NCI-H2107 treated with DMSO at 0.1 percent for 48 hours (cell line): ENCODE measurements around the gene CELF4.

ENCODE experiments used
- DNase-seq: peaks from one replicate; lab custom pipeline; 2025; ENCODE audit not compliant: unreplicated experiment; lab: John Stamatoyannopoulos, UW

CELF4 gene

GRCh38 chr18:37422596-37422995 lies 143.0 kb downstream of the CELF4 start:
- no peak for DNase-seq

- no peak for DNase-seq
Observed at GRCh38 chr18:37422116-37422515, 143.5 kb downstream of the CELF4 start.

GRCh38 chr18:37421341-37422077 lies 144.1 kb downstream of the CELF4 start:
- DNase-seq = no peak

GRCh38 chr18:37420315-37420880 lies 145.2 kb downstream of the CELF4 start:
- no peak for DNase-seq

GRCh38 chr18:37419866-37420265 lies 145.7 kb downstream of the CELF4 start:
- DNase-seq = no peak

GRCh38 chr18:37419315-37419714 lies 146.3 kb downstream of the CELF4 start:
- DNase-seq = no peak

GRCh38 chr18:37414816-37415215 lies 150.8 kb downstream of the CELF4 start:
- DNase-seq = no peak

- no peak for DNase-seq
Observed at GRCh38 chr18:37412829-37413228, 152.8 kb downstream of the CELF4 start.

GRCh38 chr18:37412333-37412732 lies 153.3 kb downstream of the CELF4 start:
- DNase-seq = no peak

- no peak for DNase-seq
Observed at GRCh38 chr18:37409878-37410277, 155.7 kb downstream of the CELF4 start.

- DNase-seq = no peak
Observed at GRCh38 chr18:37408676-37409265, 156.8 kb downstream of the CELF4 start.

GRCh38 chr18:37407571-37407970 lies 158.0 kb downstream of the CELF4 start:
- DNase-seq = no peak

GRCh38 chr18:37405772-37406171 lies 159.8 kb downstream of the CELF4 start:
- no peak for DNase-seq

- DNase-seq = no peak
Observed at GRCh38 chr18:37405229-37405628, 160.4 kb downstream of the CELF4 start.

- DNase-seq = no peak
Observed at GRCh38 chr18:37403788-37404187, 161.8 kb downstream of the CELF4 start.

GRCh38 chr18:37403100-37403781 lies 162.4 kb downstream of the CELF4 start:
- DNase-seq = no peak

GRCh38 chr18:37402735-37403099 lies 162.9 kb downstream of the CELF4 start:
- DNase-seq = no peak

- DNase-seq = no peak
Observed at GRCh38 chr18:37400802-37401201, 164.8 kb downstream of the CELF4 start.

- no peak for DNase-seq
Observed at GRCh38 chr18:37398248-37398920, 167.2 kb downstream of the CELF4 start.

- no peak for DNase-seq
Observed at GRCh38 chr18:37397814-37398213, 167.8 kb downstream of the CELF4 start.

- DNase-seq = no peak
Observed at GRCh38 chr18:37396971-37397720, 168.5 kb downstream of the CELF4 start.
